ENCODE measurements around the gene DPH1. TPM values are rescaled to one million over a fixed set of nuclear protein-coding genes. Genes with fewer than 3 reads are reported as not detected.

DPH1 gene
- total RNA-seq, 2 donors from 2014 or later = 31.1 to 48.3 TPM

DNA sequence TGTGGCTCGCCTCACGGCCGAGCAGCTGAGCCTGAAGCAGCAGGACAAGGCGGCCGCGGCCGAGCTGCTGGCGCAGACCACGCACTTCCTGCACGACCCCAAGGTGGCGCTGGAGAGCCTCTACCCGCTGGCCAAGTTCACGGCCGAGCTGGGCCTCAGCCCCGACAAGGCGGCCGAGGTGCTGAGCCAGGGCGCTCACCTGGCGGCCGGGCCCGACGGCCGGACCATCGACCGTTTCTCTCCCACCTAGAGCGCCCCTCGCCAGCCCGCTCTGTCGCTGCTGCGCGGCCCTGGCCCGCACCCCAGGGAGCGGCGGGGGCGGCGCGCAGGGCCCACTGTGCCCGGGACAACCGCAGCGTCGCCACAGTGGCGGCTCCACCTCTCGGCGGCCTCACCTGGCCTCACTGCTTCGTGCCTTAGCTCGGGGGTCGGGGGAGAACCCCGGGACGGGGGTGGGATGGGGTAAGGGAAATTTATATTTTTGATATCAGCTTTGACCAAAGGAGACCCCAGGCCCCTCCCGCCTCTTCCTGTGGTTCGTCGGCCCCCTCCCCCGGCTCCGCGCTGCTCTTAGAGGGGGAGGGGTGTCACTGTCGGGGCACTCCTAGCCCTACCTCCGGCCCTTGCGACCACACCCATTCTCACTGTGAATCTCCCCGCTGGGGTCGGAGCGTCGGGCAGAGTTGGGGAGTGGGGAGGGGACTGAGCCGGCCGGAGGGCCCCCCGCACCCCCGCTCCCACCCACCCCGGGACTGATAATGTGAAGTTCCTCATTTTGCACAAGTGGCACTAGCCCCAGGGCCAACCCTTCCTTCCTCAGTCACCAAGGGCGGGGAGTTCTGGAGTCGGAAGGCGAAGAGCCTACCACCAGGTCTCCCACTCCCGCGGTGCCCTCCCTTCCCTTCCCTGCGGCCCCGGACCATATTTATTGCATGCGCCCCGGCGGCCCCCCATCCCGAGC, 28.9 kb downstream of the DPH1 start:
- Mint-ChIP-seq H3K36me3 (ENCODE audit: low read depth) (peaks cover 38% of the 10 kb centered on the region), H3K4me3 (no peak overlapping the region), H3K9me3 (peaks cover 4% of the 10 kb centered on the region), H3K27ac (no peak overlapping the region), H3K27me3 (ENCODE audit: insufficient read depth) (peaks cover 64% of the 10 kb centered on the region), H3K4me1 (peaks cover 22% of the 10 kb centered on the region)
- 65 to 70% methylated on average over 21 to 78 of the region's 78 CpGs for WGBS, 2 experiments (ENCODE audit: insufficient coverage in 1 of 2, insufficient read length in 1 of 2)
- H3K36me3 ChIP-seq (ENCODE audit: control insufficient read depth, insufficient read depth, low read length) = peaks cover 36% of the 10 kb centered on the region
- no peak overlapping the region for H3K9ac ChIP-seq (ENCODE audit: extremely low read depth, low read length, poor library complexity, severe bottlenecking)
- peaks cover 74% of the 10 kb centered on the region for H3K27me3 ChIP-seq (ENCODE audit: control insufficient read depth, insufficient read depth, low read length, poor library complexity, severe bottlenecking)
- no peak overlapping the region for H3K27ac ChIP-seq (ENCODE audit: low read depth, low read length)
- peak; percentile 96 for DNase-seq
- H3K9me3 ChIP-seq (ENCODE audit: control insufficient read depth, low read length) = no peaks in the 10 kb centered on the region
- TF ChIP-seq, protein P1, sequence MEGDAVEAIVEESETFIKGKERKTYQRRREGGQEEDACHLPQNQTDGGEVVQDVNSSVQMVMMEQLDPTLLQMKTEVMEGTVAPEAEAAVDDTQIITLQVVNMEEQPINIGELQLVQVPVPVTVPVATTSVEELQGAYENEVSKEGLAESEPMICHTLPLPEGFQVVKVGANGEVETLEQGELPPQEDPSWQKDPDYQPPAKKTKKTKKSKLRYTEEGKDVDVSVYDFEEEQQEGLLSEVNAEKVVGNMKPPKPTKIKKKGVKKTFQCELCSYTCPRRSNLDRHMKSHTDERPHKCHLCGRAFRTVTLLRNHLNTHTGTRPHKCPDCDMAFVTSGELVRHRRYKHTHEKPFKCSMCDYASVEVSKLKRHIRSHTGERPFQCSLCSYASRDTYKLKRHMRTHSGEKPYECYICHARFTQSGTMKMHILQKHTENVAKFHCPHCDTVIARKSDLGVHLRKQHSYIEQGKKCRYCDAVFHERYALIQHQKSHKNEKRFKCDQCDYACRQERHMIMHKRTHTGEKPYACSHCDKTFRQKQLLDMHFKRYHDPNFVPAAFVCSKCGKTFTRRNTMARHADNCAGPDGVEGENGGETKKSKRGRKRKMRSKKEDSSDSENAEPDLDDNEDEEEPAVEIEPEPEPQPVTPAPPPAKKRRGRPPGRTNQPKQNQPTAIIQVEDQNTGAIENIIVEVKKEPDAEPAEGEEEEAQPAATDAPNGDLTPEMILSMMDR (conservative IDR thresholded peaks at IDR 0.05) = peak; percentile 87
- peaks cover 8% of the 10 kb centered on the region for H3K4me1 ChIP-seq (ENCODE audit: control insufficient read depth, insufficient read depth, low read length)
- no peak overlapping the region for H3K4me3 ChIP-seq (ENCODE audit: low read length)

DNA sequence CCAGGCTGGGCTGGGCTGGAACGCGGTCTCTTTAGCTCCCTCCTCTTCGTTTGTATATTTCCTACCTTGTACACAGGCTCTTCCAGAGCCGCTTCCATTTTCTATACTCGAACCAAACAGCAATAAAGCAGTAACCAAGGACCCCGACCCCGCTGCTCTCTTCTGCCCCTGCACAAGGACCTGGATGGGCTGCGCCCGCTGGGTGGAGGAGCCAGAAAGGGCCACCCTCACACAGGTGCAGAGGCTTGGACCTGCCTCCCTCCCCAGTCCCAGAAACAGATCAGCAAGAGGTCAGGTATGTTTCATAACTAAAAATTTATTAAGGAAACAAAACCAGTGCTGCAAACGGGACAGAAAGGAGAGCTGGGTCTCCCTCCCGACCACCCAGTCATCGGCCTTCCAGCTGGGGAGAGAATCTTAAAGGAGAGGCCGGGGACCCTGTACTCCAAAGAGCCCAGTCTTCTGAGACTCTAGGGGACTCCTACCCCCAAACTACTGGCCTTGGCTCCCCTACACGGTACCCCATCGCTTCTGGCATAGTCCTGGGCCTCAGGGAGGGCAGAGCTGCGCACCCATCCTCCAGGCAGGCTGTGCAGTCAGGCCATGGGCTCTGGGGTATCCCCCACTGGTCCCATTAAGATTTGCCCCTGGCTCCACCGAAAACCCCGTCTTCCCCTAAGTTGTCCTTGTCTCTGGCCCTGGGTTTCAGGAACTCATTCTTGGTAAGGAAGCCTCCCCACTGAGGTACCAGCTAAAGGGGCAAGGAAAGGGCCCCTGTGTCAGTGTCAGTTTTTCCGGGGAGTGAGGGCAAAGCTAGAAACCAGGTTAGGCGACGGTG, 29.8 kb downstream of the DPH1 start:
- Mint-ChIP-seq H3K27ac (no peak overlapping the region), H3K9me3 (peaks cover 4% of the 10 kb centered on the region), H3K4me3 (no peak overlapping the region), H3K27me3 (ENCODE audit: insufficient read depth) (peaks cover 55% of the 10 kb centered on the region), H3K36me3 (ENCODE audit: low read depth) (peaks cover 44% of the 10 kb centered on the region), H3K4me1 (peaks cover 27% of the 10 kb centered on the region)
- H3K4me1 ChIP-seq (ENCODE audit: control insufficient read depth, insufficient read depth, low read length) = peaks cover 10% of the 10 kb centered on the region
- no peak overlapping the region for H3K9ac ChIP-seq (ENCODE audit: extremely low read depth, low read length, poor library complexity, severe bottlenecking)
- H3K27me3 ChIP-seq (ENCODE audit: control insufficient read depth, insufficient read depth, low read length, poor library complexity, severe bottlenecking) = peaks cover 65% of the 10 kb centered on the region
- H3K4me3 ChIP-seq (ENCODE audit: low read length) = no peak overlapping the region
- TF ChIP-seq, protein P1 (conservative IDR thresholded peaks at IDR 0.05) = no peak
- DNase-seq = no peak
- no peak overlapping the region for H3K27ac ChIP-seq (ENCODE audit: low read depth, low read length)
- peaks cover 45% of the 10 kb centered on the region for H3K36me3 ChIP-seq (ENCODE audit: control insufficient read depth, insufficient read depth, low read length)
- WGBS, 2 experiments (ENCODE audit: insufficient coverage in 1 of 2, insufficient read length in 1 of 2) = 89 to 93% methylated on average over 12 to 21 of the region's 21 CpGs
- H3K9me3 ChIP-seq (ENCODE audit: control insufficient read depth, low read length) = no peaks in the 10 kb centered on the region

DNA sequence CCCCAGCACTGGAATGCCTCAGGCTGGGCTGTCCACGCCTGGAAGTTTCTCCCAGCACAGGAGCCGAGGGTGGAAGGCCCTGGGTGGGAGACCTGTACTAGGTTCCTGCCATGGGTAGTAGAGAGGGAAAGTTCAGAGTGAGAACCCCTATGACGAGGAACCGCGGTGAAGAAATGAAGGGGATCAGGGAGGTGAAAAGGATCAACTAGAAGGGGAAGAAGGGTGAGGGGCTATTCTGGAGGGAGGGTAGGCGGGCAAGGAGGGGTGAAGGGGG, 30.4 kb downstream of the DPH1 start:
- peaks cover 46% of the 10 kb centered on the region for H3K36me3 Mint-ChIP-seq (ENCODE audit: low read depth)
- DNase-seq = no peak
- H3K9ac ChIP-seq (ENCODE audit: extremely low read depth, low read length, poor library complexity, severe bottlenecking) = no peak overlapping the region
- H3K27ac ChIP-seq (ENCODE audit: low read depth, low read length) = no peak overlapping the region
- peaks cover 60% of the 10 kb centered on the region for H3K27me3 ChIP-seq (ENCODE audit: control insufficient read depth, insufficient read depth, low read length, poor library complexity, severe bottlenecking)
- peaks cover 51% of the 10 kb centered on the region for H3K36me3 ChIP-seq (ENCODE audit: control insufficient read depth, insufficient read depth, low read length)
- no peaks in the 10 kb centered on the region for H3K9me3 ChIP-seq (ENCODE audit: control insufficient read depth, low read length)
- H3K4me1 Mint-ChIP-seq = peaks cover 29% of the 10 kb centered on the region
- H3K27ac Mint-ChIP-seq = no peak overlapping the region
- H3K9me3 Mint-ChIP-seq = peaks cover 4% of the 10 kb centered on the region
- WGBS, 2 experiments (ENCODE audit: insufficient coverage in 1 of 2, insufficient read length in 1 of 2) = 93 to 97% methylated on average over 4 to 6 of the region's 6 CpGs
- H3K4me3 Mint-ChIP-seq = no peak overlapping the region
- TF ChIP-seq, protein P1 (conservative IDR thresholded peaks at IDR 0.05) = no peak
- no peak overlapping the region for H3K4me3 ChIP-seq (ENCODE audit: low read length)
- H3K27me3 Mint-ChIP-seq (ENCODE audit: insufficient read depth) = peaks cover 53% of the 10 kb centered on the region
- peaks cover 10% of the 10 kb centered on the region for H3K4me1 ChIP-seq (ENCODE audit: control insufficient read depth, insufficient read depth, low read length)

Data from endodermal cell (in vitro differentiated cells).